ENCODE data around the gene PALLD.
"Not testable (repeated sequence)": the region's sequence is repeated elsewhere in the genome, so short reads cannot be mapped to it uniquely, and the experiment has no call there.

Gene PALLD

GRCh38 chr4:168677063-168677462 is 180.2 kb downstream of the PALLD start:
- no peak for DNase-seq (ENCODE audit: low spot score)

- no peak for DNase-seq (ENCODE audit: low spot score)
Measured at GRCh38 chr4:168677879-168678278, 181.0 kb downstream of the PALLD start.

- no peak for DNase-seq (ENCODE audit: low spot score)
Measured at GRCh38 chr4:168678751-168679366, 182.0 kb downstream of the PALLD start.

- DNase-seq (ENCODE audit: low spot score), result no peak
Measured at GRCh38 chr4:168679397-168679796, 182.5 kb downstream of the PALLD start.

- no peak for DNase-seq (ENCODE audit: low spot score)
Measured at GRCh38 chr4:168679819-168680218, 183.0 kb downstream of the PALLD start.

GRCh38 chr4:168682898-168683500 is 186.1 kb downstream of the PALLD start:
- no peak for DNase-seq (ENCODE audit: low spot score)

GRCh38 chr4:168683595-168683994 is 186.7 kb downstream of the PALLD start:
- DNase-seq (ENCODE audit: low spot score), result no peak

- DNase-seq (ENCODE audit: low spot score), result no peak
Measured at GRCh38 chr4:168685136-168685809, 188.4 kb downstream of the PALLD start.

GRCh38 chr4:168688584-168688983 is 191.7 kb downstream of the PALLD start:
- no peak for DNase-seq (ENCODE audit: low spot score)

- no peak for DNase-seq (ENCODE audit: low spot score)
Measured at GRCh38 chr4:168689791-168690190, 192.9 kb downstream of the PALLD start.

- DNase-seq (ENCODE audit: low spot score), result no peak
Measured at GRCh38 chr4:168690199-168690598, 193.3 kb downstream of the PALLD start.

- DNase-seq (ENCODE audit: low spot score), result no peak
Measured at GRCh38 chr4:168691631-168692369, 194.9 kb downstream of the PALLD start.

GRCh38 chr4:168693750-168694490 is 197.1 kb downstream of the PALLD start:
- no peak for DNase-seq (ENCODE audit: low spot score)

GRCh38 chr4:168694667-168695066 is 197.8 kb downstream of the PALLD start:
- no peak for DNase-seq (ENCODE audit: low spot score)

GRCh38 chr4:168695288-168695687 is 198.4 kb downstream of the PALLD start:
- no peak for DNase-seq (ENCODE audit: low spot score)

GRCh38 chr4:168696280-168696679 is 199.4 kb downstream of the PALLD start:
- DNase-seq (ENCODE audit: low spot score), result no peak

GRCh38 chr4:168696826-168697225 is 200.0 kb downstream of the PALLD start:
- no peak for DNase-seq (ENCODE audit: low spot score)

GRCh38 chr4:168699224-168699878 is 202.5 kb downstream of the PALLD start:
- no peak for DNase-seq (ENCODE audit: low spot score)

GRCh38 chr4:168701061-168701460 is 204.2 kb downstream of the PALLD start:
- DNase-seq (ENCODE audit: low spot score), result no peak

- not testable (repeated sequence) for DNase-seq (ENCODE audit: low spot score)
Measured at GRCh38 chr4:168702581-168703087, 205.8 kb downstream of the PALLD start.

- no peak for DNase-seq (ENCODE audit: low spot score)
Measured at GRCh38 chr4:168705121-168705520, 208.3 kb downstream of the PALLD start.
